HEK293T (cell line): ENCODE data around the gene PRR22.

Experiments
- ARNT ChIP-seq: fragments of 450-650 bp; IDR thresholded peaks from 2 replicates; pipeline ENCODE4 v1.6.1; 2017; ENCODE audit warnings: mild to moderate bottlenecking
- BHLHE40 ChIP-seq: fragments of 450-650 bp; IDR thresholded peaks from 2 replicates; pipeline ENCODE4 v1.6.1; 2016; ENCODE audit warnings: mild to moderate bottlenecking, moderate library complexity, borderline replicate concordance
- CTBP1 ChIP-seq: fragments of 450-650 bp; IDR thresholded peaks from 2 replicates; pipeline ENCODE4 v1.6.1; 2016; ENCODE audit warnings: borderline replicate concordance
- ELF4 ChIP-seq: fragments of 450-650 bp; IDR thresholded peaks from 2 replicates; pipeline ENCODE4 v1.6.1; 2017; ENCODE audit warnings: antibody characterized with exemption
- FOXA1 ChIP-seq: fragments of 450-650 bp; IDR thresholded peaks from 2 replicates; pipeline ENCODE4 v1.6.1; 2016; ENCODE audit warnings: mild to moderate bottlenecking
- FOXK2 ChIP-seq: fragments of 450-650 bp; IDR thresholded peaks from 2 replicates; pipeline ENCODE4 v1.6.1; 2016; ENCODE audit warnings: mild to moderate bottlenecking
- FOXM1 ChIP-seq: fragments of 450-650 bp; IDR thresholded peaks from 2 replicates; pipeline ENCODE4 v1.6.1; 2017; ENCODE audit warnings: mild to moderate bottlenecking, borderline replicate concordance
- HDGF ChIP-seq: fragments of 450-650 bp; IDR thresholded peaks from 2 replicates; pipeline ENCODE4 v1.6.1; 2017; ENCODE audit warnings: antibody characterized with exemption, borderline replicate concordance
- L3MBTL2 ChIP-seq: fragments of 450-650 bp; conservative IDR thresholded peaks from 2 replicates; pipeline ENCODE4 v1.6.1; 2016; ENCODE audit warnings: mild to moderate bottlenecking
- SP1 ChIP-seq: fragments of 450-650 bp; IDR thresholded peaks from 2 replicates; pipeline ENCODE4 v1.6.1; 2017
- SUZ12 ChIP-seq: fragments of 450-650 bp; IDR thresholded peaks from 2 replicates; pipeline ENCODE4 v1.6.1; 2016; ENCODE audit warnings: mild to moderate bottlenecking
- TARDBP ChIP-seq: fragments of 450-650 bp; IDR thresholded peaks from 2 replicates; pipeline ENCODE4 v1.6.1; 2016
- ZNF384 ChIP-seq: fragments of 450-650 bp; IDR thresholded peaks from 2 replicates; pipeline ENCODE4 v1.6.1; 2016

- TF ChIP-seq TARDBP, result no peak
- TF ChIP-seq L3MBTL2, result 0 out of 2 replicates have a peak, but pooled peaks have one; percentile 26
- TF ChIP-seq FOXA1, result no peak
- no peak for TF ChIP-seq SP1
- TF ChIP-seq BHLHE40, result no peak
- TF ChIP-seq ARNT, result no peak
- no peak for TF ChIP-seq CTBP1
- TF ChIP-seq FOXM1, result no peak
- no peak for TF ChIP-seq ZNF384
- TF ChIP-seq FOXK2, result no peak
- no peak for TF ChIP-seq ELF4
- no peak for TF ChIP-seq HDGF
- TF ChIP-seq SUZ12, result no peak
Measured at GRCh38 chr19:5805462-5806132, 21.1 kb upstream of the PRR22 start.
